T-helper 2 cell (primary cell): Measurements from ENCODE around the gene MRPS18A.
"Not testable (repeated sequence)": the region's sequence is repeated elsewhere in the genome, so short reads cannot be mapped to it uniquely, and the experiment has no call there.

Experiments
- DNase-seq, 5 experiments: peaks; one replicate each; pipeline versions ENCODE4 v3.0.0 to v3.0.0-alpha.2; 2012 to 2022

MRPS18A gene

DNA sequence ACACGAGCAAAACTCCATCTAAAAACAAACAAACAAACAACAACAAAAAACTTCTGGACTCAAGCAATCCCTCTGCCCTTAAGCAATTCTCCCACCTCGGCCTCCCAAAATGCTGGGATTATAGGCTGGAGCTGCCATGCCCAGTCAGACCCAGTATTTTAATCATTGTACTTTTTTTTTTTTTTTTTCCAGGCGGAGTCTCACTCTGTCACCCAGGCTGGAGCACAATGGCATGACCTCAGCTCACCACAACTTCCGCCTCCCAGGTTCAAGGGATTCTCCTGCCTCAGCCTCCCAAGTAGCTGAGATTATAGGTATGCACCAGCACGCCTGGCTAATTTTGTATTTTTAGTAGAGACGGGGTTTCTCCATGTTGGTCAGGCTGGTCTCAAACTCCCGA, 54.6 kb downstream of the MRPS18A start:
- not testable (repeated sequence) for DNase-seq

DNA sequence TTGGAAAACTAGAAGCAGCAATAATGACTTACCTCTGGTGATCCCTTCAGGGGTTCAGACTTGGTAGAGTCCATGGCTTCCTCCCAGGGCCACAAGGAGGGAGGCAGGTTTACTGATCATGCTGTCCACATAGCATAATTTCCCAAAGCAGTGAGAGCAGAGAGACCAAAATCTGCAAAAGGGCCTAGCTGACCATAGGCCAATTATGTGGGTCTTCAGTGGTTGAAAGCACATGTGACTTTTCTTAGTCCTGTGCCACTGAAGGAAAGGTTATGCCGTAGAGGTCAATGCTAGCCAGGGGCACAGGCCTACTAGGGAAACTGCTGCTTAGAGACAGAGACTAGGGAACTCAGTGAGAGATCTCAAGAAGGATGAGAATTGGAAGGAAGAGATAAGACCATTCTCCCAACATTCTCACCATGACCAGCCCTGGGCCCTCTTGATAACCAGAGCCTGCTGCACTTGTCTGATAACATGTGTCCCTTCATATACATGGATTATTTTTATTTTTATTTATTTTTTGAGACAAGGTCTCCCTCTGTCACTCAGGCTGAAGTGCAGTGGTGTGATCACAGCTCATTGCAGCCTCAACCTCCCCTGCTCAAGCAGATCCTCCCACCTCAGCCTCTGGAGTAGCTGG, 56.5 kb downstream of the MRPS18A start:
- no peak for DNase-seq

DNA sequence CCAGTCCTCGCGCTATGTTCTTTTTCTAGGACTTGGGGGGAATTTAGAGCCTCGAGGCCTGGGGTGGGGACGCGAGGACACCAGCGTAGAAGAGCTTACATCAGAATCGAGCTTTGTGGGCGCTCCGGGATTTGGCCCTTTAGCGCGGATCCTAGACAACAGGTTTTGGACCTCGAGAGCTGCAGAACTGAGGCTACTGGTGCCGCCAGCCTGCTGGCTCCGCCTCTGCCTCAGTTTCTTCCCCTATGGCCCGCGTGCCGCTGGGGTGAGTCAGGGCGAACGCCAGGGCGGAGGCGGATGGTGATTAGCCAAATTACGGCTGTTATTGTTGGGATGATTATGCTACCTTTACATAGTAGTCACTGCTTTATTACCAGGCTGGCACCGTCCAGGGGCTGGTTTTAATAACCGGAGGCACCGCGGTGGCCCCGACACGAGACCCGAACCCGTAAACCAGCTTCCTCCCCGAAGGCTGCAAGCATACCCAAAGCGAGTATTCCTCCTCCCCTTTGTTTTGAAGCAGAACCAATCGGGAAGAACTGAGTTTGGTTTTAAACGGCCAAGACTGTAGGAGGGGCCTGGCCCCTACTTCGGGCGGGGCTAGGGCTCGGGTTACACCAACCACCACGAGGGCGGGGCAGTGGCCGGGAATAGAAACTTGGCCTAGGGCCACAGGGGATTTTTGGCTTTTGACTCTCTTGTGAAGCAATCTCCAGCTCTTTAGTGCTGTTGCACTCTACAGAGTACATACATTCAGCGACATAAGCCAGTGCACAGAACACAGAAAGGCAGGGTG, 57.9 kb downstream of the MRPS18A start:
- peak; percentile 69 to 96 (median 83) for DNase-seq

DNA sequence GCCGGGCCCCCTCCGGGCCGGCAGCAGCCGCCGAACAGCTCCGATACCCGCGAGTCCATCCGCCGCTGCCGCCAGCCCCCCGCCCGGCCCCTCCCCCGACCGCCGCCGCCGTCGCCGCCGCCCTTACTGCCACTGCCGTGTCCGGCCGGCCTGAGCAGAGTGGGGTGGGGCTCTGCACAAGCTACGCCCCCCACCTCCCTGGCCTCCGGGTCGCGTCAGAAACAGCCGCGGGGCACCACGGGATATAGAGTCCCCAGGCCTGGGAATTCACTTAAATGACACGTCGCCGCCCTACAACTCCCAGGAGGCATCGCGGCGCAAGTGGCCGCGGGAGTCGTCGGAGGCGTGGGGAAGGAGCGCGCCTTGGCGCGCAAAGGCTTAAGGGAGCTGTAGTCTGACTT, 58.5 kb downstream of the MRPS18A start, which contains the start of gene GTPBP2:
Gene GTPBP2, minus strand, starts transcription at position 161 of the 401 bp plus-strand sequence. Its CDS starts 102 bp downstream, at position 59.
- peak; percentile 88 to 99 (median 95) for DNase-seq

DNA sequence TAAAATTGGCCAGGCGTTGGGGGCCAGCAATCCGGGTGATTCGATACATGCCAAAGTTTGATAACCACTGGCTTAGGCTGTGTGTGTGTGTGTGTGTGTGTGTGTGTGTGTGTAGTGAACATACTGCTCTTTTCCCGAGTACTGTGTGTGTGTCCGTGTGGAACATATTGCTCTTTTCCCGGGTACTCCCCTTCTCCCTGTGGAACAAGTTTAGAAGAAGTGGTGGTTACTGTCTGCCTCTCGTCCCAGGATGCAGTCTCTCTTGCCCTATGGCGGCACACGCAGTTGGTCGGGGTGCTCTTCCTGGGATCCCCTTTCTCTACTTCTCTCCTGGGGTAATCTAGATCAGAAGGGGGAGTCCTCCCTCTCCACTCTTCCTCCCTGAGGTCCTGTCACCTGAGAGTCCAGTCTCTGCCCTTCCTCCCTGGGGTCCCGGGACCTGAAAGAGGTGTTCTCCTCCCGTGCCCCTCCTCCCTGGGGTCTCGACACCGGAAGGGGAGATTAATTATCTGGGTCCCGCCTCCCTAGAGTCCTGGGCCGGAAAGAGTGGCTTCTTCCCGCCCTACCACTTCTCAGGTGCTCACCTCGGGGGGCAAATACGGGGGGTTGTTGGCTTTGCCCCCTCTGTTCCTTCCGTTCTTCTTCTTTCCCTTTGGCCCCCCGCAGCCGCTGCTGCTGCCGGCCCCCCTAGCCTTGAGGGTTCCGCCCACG, 59.0 kb downstream of the MRPS18A start:
- DNase-seq = peak in 4 of 5 experiments; percentile 22 to 77 (median 42)

DNA sequence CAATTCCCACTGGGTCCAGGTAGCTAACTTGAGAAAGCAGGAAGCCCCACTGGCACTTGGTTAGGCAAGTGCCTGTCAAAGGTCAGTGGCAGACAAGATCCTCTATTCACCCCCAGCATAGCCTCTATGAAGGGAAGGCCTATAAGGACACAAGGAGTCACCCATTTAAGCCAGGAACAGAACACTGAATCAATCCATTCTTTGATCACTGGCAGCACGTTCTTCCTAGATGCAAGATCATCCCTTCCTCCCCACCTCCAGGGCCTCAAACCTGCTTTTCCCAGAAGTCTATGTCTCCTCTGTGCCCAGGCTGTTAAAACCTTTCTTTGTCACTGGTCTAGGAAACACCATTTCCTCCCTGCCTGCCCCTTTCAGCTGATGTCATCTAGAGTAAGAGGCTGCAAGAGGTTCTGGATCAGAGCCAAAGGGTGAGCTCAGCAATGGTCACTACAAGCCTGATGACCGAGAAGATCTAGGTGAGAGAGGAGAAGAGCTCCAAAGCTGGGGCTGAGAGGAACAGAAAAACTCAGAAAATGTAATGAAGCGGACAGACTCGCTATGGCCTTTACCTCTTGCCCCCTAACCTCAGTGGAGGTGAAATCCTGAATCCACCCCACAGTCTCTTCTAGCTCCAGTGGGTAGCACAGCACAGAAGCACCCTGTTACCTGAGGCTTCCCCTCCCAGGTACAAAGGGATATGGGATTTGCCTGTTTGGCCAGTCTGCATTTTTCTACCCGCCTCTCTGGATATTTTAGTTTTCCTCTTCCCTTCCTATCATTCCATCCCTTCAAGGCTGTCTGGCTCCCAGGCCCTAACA, 60.4 kb downstream of the MRPS18A start:
- DNase-seq = no peak

DNA sequence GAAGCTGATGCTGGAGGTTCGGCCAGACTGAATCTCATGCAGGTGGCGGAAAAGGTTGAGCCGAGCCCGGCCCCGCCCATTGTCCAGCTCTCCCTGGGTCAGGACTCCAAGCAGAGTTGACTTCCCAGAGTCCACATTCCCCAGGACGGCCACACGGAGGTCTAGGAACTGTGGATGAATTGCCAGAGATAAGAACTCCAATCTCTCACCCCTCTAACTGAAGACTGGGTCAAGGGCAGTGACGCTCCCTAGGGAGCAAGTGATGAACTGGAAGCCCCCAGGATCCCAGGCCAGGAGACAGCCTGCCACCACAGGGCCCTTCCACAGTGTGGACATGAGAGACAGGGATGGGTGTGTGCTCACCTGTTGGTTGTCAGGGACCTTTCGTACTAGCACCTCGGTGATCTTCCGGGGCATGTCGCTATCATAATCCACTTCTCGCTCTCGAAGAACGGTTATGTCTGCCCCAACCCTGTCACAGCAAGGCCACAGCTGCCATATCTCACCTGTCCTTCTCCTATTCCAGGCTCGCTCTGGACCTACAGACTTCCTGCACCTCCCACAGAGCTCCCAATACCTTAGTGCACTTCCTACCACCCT, 62.1 kb downstream of the MRPS18A start:
- no peak for DNase-seq

DNA sequence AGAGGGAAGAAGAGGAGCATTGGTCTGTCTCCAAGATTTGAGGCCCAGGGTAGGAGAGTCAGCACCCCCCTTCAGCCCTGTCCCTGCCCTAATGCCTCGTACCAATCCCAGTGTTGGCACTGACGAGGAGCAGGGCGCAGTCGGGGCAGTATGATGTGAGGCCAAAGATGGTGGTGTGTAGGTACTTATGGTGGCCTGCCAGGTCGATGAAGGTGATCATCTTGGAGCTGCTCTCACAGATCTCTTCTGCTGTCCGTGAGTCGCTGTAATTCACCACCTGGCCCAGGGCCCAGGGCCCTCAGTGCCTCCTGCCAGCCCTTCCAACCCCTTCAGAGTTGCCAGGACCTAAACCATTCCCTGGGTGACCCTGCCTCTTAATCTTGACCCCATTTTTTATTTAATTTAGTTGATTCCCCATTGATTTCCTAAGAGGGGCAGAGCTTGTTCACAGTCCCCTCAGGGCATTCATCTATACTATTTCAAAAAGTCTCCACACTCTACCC, 62.8 kb downstream of the MRPS18A start:
- DNase-seq = no peak

DNA sequence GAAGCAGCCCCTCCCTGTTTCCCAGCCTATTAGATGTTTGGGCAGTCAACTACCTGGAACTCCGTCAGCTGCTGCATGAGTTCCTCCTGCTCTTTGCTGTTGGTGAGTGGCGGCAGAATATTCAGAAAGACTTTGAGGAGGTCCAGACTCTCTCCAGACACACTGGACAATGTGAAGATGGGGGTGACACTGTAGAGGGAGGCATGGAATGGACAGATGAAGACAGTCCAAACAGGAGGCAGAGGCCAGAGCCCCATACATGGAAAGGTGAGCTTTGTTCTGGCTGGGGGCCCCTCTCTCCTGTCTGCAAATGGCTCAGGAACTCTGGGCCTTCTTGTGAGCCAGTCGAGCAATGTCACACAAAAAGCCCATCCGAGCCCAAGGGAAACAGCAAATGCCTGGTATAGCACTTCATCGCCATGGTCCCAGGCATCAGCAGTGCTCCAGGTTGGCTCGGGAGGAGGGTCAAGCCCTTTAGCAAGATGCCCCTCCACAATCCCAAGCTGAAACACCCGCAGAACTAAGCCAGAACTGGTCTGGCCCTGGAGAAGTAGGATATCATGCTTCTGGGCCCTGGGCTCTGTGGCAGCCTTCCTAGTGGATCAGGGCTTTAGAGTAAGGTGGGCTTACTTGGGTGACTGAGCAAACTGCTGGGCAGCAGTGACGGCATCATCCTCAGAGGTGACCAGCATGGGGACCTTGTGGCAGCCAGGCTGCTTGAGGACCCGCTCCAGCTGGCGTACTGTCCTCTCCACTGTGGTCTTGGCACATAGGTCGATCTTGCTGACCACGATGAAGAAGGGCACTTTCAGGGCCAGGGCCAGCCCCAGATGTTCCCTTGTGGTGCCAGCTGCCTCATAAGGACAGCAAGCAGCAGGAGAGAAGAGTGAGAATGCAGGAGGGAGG, 63.5 kb downstream of the MRPS18A start:
- DNase-seq = no peak

DNA sequence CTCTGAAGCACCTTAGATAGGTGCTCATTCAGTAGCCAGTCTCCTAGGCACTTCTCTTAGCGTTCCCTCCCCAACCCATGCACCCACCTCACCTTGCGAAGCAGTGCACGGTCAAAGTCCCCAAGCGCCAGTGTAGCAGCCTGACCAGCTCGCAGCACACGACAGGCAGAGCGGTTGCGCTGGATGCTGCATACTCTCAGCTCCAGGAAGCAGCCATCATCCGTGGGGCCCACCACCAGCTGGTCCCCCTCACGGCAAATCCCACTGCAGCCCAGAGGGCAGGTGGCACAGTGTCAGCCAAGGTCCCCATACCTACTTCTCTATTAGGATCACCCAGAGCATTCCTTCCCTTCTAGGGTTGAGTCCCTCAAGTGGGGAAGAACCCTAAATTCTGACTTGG, 65.0 kb downstream of the MRPS18A start:
- DNase-seq = no peak

DNA sequence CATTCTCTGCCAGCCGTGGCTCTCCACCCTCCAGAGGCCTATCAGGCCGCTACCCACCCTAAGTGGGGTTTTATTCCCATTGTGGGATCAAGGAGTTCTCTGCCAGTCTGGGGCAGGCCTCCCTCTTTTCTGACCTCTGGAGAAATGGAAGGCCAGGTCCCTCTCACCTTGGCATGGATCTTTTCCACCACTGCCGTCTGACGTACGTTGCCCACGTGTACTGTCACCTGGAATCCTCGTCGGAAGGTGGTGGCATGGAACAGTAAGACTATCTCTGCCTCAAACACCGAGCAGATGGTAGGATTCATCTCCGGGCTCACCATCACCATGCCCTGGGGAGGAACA, 65.8 kb downstream of the MRPS18A start:
- no peak for DNase-seq
